HG02571 (cell line): Measurements from ENCODE around the gene KRTAP12-1.
"Not testable (repeated sequence)": the region's sequence is repeated elsewhere in the genome, so short reads cannot be mapped to it uniquely, and the experiment has no call there.

ENCODE experiments used
- ATAC-seq: cut with Tn5 transposase; IDR thresholded peaks from one replicate; pipeline ENCODE4 v1.9.1; 2021; ENCODE audit warnings: mild to moderate bottlenecking, moderate library complexity; ENCODE audit not compliant: unreplicated experiment

Gene KRTAP12-1

GRCh38 chr21:44648557-44649311, 33.2 kb downstream of the KRTAP12-1 start:
- no peak for ATAC-seq

GRCh38 chr21:44647222-44647552, 34.8 kb downstream of the KRTAP12-1 start:
- ATAC-seq: no peak

- ATAC-seq: not testable (repeated sequence)
Observed at GRCh38 chr21:44646366-44647221, 35.4 kb downstream of the KRTAP12-1 start, which contains the start of gene KRTAP10-11. KRTAP10-11 (plus strand) TSS chr21:44646414; CDS start chr21:44646459, 45 bp downstream.

GRCh38 chr21:44644878-44645277, 37.1 kb downstream of the KRTAP12-1 start:
- ATAC-seq: no peak

- no peak for ATAC-seq
Observed at GRCh38 chr21:44643741-44644310, 38.1 kb downstream of the KRTAP12-1 start.

GRCh38 chr21:44640761-44641160, 41.2 kb downstream of the KRTAP12-1 start:
- no peak for ATAC-seq

- no peak for ATAC-seq
Observed at GRCh38 chr21:44639331-44639655, 42.7 kb downstream of the KRTAP12-1 start.

- not testable (repeated sequence) for ATAC-seq
Observed at GRCh38 chr21:44638506-44639330, 43.2 kb downstream of the KRTAP12-1 start.

GRCh38 chr21:44637851-44638348, 44.1 kb downstream of the KRTAP12-1 start:
- ATAC-seq: not testable (repeated sequence)

GRCh38 chr21:44637018-44637850, 44.7 kb downstream of the KRTAP12-1 start, which contains the start of gene KRTAP10-10:
KRTAP10-10 (plus strand) TSS chr21:44637356; CDS start chr21:44637418, 62 bp downstream.
- no peak for ATAC-seq

GRCh38 chr21:44636209-44637017, 45.5 kb downstream of the KRTAP12-1 start:
- ATAC-seq: no peak

GRCh38 chr21:44632067-44632466, 49.9 kb downstream of the KRTAP12-1 start:
- ATAC-seq: no peak
